Panc1 (cell line): Measurements from ENCODE around the gene GPC6. TPM values are rescaled to one million over a fixed set of nuclear protein-coding genes. Genes with fewer than 3 reads are reported as not detected.

Experiments
- ATAC-seq: fragments of 200-7000 bp; cut with Tn5 transposase; 2 replicates; pipeline ENCODE4 v1.9.1; 2020; ENCODE audit warnings: mild to moderate bottlenecking, moderate library complexity
- BruUV-seq: library from RNA; stranded (reverse); fragments of 400-500 nt; replicated peaks from 2 replicates; lab custom pipeline; 2021; lab: Mats Ljungman, UMichigan
- CTCF ChIA-PET: fragments of 300-600 bp; sonication (Branson Sonifier 250); formaldehyde crosslinking; loops from one replicate; lab custom pipeline; 2022; ENCODE audit warnings: antibody characterized with exemption; lab: Charles Lee
- POLR2A ChIA-PET: fragments of 300-600 bp; sonication (Branson Sonifier 250); formaldehyde crosslinking; loops from one replicate; lab custom pipeline; 2022; ENCODE audit warnings: antibody characterized with exemption; lab: Charles Lee
- DNase-seq: peaks from one replicate; pipeline ENCODE4 v3.0.0-alpha.2; 2010; ENCODE audit warnings: low read depth, low spot score
- H3K27ac ChIP-seq: 2 replicates; pipeline ENCODE4 v1.5.1; 2011; ENCODE audit warnings: mild to moderate bottlenecking, low read length, inconsistent platforms
- H3K27me3 ChIP-seq: fragments of 200-500 bp; sonication (Bioruptor generic); 2 replicates; pipeline ENCODE4 v1.6.0; 2014; ENCODE audit warnings: low read length, inconsistent platforms; ENCODE audit not compliant: control insufficient read depth, insufficient read depth
- H3K36me3 ChIP-seq: fragments of 200-500 bp; sonication (Bioruptor generic); 2 replicates; pipeline ENCODE4 v1.5.1; 2014; ENCODE audit warnings: inconsistent platforms, mild to moderate bottlenecking, low read length, moderate library complexity; ENCODE audit not compliant: control insufficient read depth, insufficient read depth
- H3K4me1 ChIP-seq: 2 replicates; pipeline ENCODE4 v1.5.1; 2011; ENCODE audit warnings: inconsistent platforms, mild to moderate bottlenecking, low read length, moderate library complexity; ENCODE audit not compliant: control insufficient read depth, insufficient read depth
- H3K4me3 ChIP-seq, 2 experiments: 2 replicates each; pipeline ENCODE4 v1.5.1; 2011 to 2012; ENCODE audit warnings: low read depth in 2 of 2, low read length in 2 of 2, mild to moderate bottlenecking in 2 of 2, inconsistent platforms in 1 of 2, moderate library complexity in 1 of 2
- H3K9me3 ChIP-seq: fragments of 200-500 bp; sonication (Bioruptor generic); 2 replicates; pipeline ENCODE4 v1.5.1; 2014; ENCODE audit warnings: low read depth, mild to moderate bottlenecking, inconsistent platforms, low read length, moderate library complexity; ENCODE audit not compliant: control insufficient read depth, insufficient read depth
- POLR2AphosphoS5 ChIP-seq: IDR thresholded peaks from 2 replicates; pipeline ENCODE4 v1.6.1; 2012; ENCODE audit warnings: mild to moderate bottlenecking, low read depth, low read length, moderate library complexity
- REST ChIP-seq, 2 experiments: IDR thresholded peaks; 2 replicates each; pipeline ENCODE4 v1.6.1; 2011 to 2012; ENCODE audit warnings: low read depth in 2 of 2, control low read depth in 1 of 2, low read length in 1 of 2, mild to moderate bottlenecking in 1 of 2, moderate library complexity in 1 of 2; ENCODE audit not compliant: insufficient read depth in 1 of 2
- SIN3A ChIP-seq: IDR thresholded peaks from 2 replicates; pipeline ENCODE4 v1.6.1; 2012; ENCODE audit warnings: low read depth, mild to moderate bottlenecking, low read length, moderate library complexity, borderline replicate concordance; ENCODE audit not compliant: insufficient read depth
- TCF7L2 ChIP-seq: IDR thresholded peaks from 2 replicates; pipeline ENCODE4 v1.6.1; 2011; ENCODE audit warnings: mild to moderate bottlenecking, low read depth, low read length, inconsistent platforms
- in situ Hi-C: cut with HindIII; loops from 2 replicates; pipeline ENCODE4 v1.10.0; 2016; ENCODE audit warnings: low sequenced_read_pairs, low pct_unique_long_range_greater_than_20kb
- intact Hi-C: fragments of 100-400 bp; cut with micrococcal nuclease; formaldehyde crosslinking; loops from one replicate; pipeline ENCODE4 v1.10.0; 2022; ENCODE audit not compliant: unreplicated experiment
- total RNA-seq: library from RNA; stranded (reverse); gene quantifications from one replicate; pipeline ENCODE4 v1.2.1, GENCODE V29; 2021; ENCODE audit not compliant: unreplicated experiment
- TF ChIP-seq, protein P1 (sequence below): fragments of 450-650 bp; IDR thresholded peaks from 2 replicates; pipeline ENCODE4 v1.5.1; 2017; ENCODE audit warnings: mild to moderate bottlenecking

Gene GPC6
- total RNA-seq, 1 experiment from 2014 or later = 4.8 TPM

DNA sequence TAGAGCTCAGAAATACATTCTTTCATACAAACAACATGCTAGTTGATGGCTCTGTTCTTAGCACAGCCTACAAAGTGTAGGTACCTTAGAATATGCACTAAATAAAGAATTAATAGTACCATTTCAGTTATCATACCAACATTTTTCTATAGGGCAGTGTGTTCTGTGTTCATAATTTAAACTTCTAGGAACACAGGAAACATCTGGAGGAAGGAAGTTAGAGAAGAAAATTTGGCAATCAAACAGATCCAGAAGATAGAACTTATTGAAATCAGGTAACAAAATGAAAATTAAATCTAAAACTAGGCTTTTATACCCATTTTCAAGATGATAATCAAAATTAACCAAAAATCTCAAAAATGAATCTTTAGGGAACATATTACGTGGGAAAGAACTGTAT lies 725.3 kb downstream of the GPC6 start:
- in situ Hi-C loops = no loop called here
- H3K27ac ChIP-seq = no peak overlapping the region
- intact Hi-C loops = no loop called here
- H3K9me3 ChIP-seq = no peaks in the 10 kb centered on the region
- H3K4me1 ChIP-seq = no peaks in the 10 kb centered on the region
- DNase-seq = no peak
- H3K4me3 ChIP-seq = no peak overlapping the region
- no peaks in the 10 kb centered on the region for H3K27me3 ChIP-seq
- TF ChIP-seq POLR2AphosphoS5 (no peak), TCF7L2 (no peak), SIN3A (no peak), REST (IDR thresholded peaks at IDR 0.05; ENCODE audit: insufficient read depth in 1 of 2, low read depth in 2 of 2, low read length in 1 of 2) (no peak)
- TF ChIP-seq, protein P1, sequence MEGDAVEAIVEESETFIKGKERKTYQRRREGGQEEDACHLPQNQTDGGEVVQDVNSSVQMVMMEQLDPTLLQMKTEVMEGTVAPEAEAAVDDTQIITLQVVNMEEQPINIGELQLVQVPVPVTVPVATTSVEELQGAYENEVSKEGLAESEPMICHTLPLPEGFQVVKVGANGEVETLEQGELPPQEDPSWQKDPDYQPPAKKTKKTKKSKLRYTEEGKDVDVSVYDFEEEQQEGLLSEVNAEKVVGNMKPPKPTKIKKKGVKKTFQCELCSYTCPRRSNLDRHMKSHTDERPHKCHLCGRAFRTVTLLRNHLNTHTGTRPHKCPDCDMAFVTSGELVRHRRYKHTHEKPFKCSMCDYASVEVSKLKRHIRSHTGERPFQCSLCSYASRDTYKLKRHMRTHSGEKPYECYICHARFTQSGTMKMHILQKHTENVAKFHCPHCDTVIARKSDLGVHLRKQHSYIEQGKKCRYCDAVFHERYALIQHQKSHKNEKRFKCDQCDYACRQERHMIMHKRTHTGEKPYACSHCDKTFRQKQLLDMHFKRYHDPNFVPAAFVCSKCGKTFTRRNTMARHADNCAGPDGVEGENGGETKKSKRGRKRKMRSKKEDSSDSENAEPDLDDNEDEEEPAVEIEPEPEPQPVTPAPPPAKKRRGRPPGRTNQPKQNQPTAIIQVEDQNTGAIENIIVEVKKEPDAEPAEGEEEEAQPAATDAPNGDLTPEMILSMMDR = no peak
- H3K36me3 ChIP-seq = no peaks in the 10 kb centered on the region
- no TSS peak for BruUV-seq
- ChIA-PET POLR2A (no interaction called here), CTCF (no interaction called here)
- ATAC-seq = no peak

DNA sequence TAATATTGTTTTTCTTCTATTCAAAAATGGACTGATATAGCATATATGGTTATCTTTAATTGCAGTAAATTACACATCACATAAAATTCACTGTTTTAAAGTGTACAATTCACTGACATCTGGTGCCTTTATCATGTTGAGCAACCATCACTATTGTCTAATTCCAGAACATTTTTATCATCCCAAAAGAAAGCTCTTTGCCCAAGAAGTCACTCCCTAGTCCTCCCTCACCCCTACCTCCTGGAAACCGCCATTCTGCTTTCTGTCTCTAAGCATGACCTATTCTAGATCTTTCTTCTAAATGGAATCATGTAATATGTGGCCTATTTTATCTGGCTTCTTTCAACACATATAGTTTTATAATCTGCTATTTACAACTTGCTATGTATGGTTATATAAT lies 727.2 kb downstream of the GPC6 start:
- H3K4me1 ChIP-seq = no peaks in the 10 kb centered on the region
- CTCF ChIA-PET = no interaction called here
- POLR2A ChIA-PET = no interaction called here
- no peak for ATAC-seq
- BruUV-seq = no TSS peak
- H3K4me3 ChIP-seq = no peak overlapping the region
- H3K9me3 ChIP-seq = no peaks in the 10 kb centered on the region
- no peaks in the 10 kb centered on the region for H3K36me3 ChIP-seq
- H3K27me3 ChIP-seq = no peaks in the 10 kb centered on the region
- TF ChIP-seq, protein P1 = no peak
- TF ChIP-seq REST (IDR thresholded peaks at IDR 0.05; ENCODE audit: insufficient read depth in 1 of 2, low read depth in 2 of 2, low read length in 1 of 2) = no peak
- TF ChIP-seq TCF7L2 = no peak
- no peak for TF ChIP-seq POLR2AphosphoS5
- no peak for TF ChIP-seq SIN3A
- in situ Hi-C loops (no loop called here), intact Hi-C loops (no loop called here)
- H3K27ac ChIP-seq = no peak overlapping the region
- DNase-seq = no peak
